Keratinocyte (primary cell): ENCODE data around the gene KRT23. TPM values are rescaled to one million over a fixed set of nuclear protein-coding genes. Genes with fewer than 3 reads are reported as not detected.

Experiments
- DNase-seq: peaks from one replicate; pipeline ENCODE4 v3.0.0-alpha.2; 2011; ENCODE audit warnings: low read depth, missing footprints, low spot score
- FAIRE-seq: peaks from 2 replicates; lab custom pipeline; 2011; peaks lifted over from hg19 to GRCh38; lab: Jason Lieb, UNC
- H2AFZ ChIP-seq: 2 replicates; pipeline ENCODE4 v1.6.0; 2012; ENCODE audit warnings: low read length, control low read depth, inconsistent platforms; ENCODE audit not compliant: control insufficient read depth
- H3K27ac ChIP-seq: 2 replicates; pipeline ENCODE4 v1.5.1; 2011; ENCODE audit warnings: low read length; ENCODE audit not compliant: control insufficient read depth, insufficient read depth
- H3K27me3 ChIP-seq: 3 replicates; pipeline ENCODE4 v1.6.0; 2011; ENCODE audit warnings: low read length; ENCODE audit not compliant: control insufficient read depth, insufficient read depth; ENCODE audit errors: extremely low read depth
- H3K36me3 ChIP-seq, 2 experiments: 2 replicates in 1 of 2; 3 replicates in 1 of 2; pipeline ENCODE4 v1.5.1; 2011; ENCODE audit warnings: low read length in 2 of 2, mild to moderate bottlenecking in 1 of 2; ENCODE audit not compliant: control insufficient read depth in 2 of 2, insufficient read depth in 2 of 2; ENCODE audit errors: extremely low read depth in 1 of 2
- H3K4me1 ChIP-seq: 3 replicates; pipeline ENCODE4 v1.5.1; 2011; ENCODE audit warnings: low read length; ENCODE audit not compliant: control insufficient read depth, insufficient read depth; ENCODE audit errors: extremely low read depth
- H3K4me2 ChIP-seq: 3 replicates; pipeline ENCODE4 v1.6.0; 2011; ENCODE audit warnings: low read depth, low read length; ENCODE audit not compliant: control insufficient read depth, insufficient read depth; ENCODE audit errors: extremely low read depth
- H3K4me3 ChIP-seq, 3 experiments: fragments of 200-600 bp in 1 of 3; sonication (generic) in 1 of 3; 2 replicates in 2 of 3; 3 replicates in 1 of 3; pipeline ENCODE4 v1.5.1; 2011 to 2016; ENCODE audit warnings: low read length in 3 of 3, mild to moderate bottlenecking in 3 of 3, control low read depth in 2 of 3, inconsistent platforms in 1 of 3, low read depth in 1 of 3, mixed read lengths in 1 of 3, mixed run types in 1 of 3, moderate library complexity in 1 of 3; ENCODE audit not compliant: control insufficient read depth in 2 of 3, insufficient read depth in 2 of 3; ENCODE audit errors: extremely low read depth in 1 of 3
- H3K79me2 ChIP-seq: 2 replicates; pipeline ENCODE4 v1.6.0; 2012; ENCODE audit warnings: low read length; ENCODE audit not compliant: control insufficient read depth, insufficient read depth
- H3K9ac ChIP-seq: 3 replicates; pipeline ENCODE4 v1.6.0; 2011; ENCODE audit warnings: low read length; ENCODE audit not compliant: control insufficient read depth, insufficient read depth; ENCODE audit errors: extremely low read depth
- H3K9me1 ChIP-seq: 3 replicates; pipeline ENCODE4 v1.6.0; 2011; ENCODE audit warnings: low read length; ENCODE audit not compliant: control insufficient read depth, insufficient read depth; ENCODE audit errors: extremely low read depth
- H3K9me3 ChIP-seq: 2 replicates; pipeline ENCODE4 v1.5.1; 2012; ENCODE audit warnings: low read depth, low read length; ENCODE audit not compliant: control insufficient read depth
- H4K20me1 ChIP-seq: 3 replicates; pipeline ENCODE4 v1.6.0; 2011; ENCODE audit warnings: low read length; ENCODE audit not compliant: control insufficient read depth, insufficient read depth; ENCODE audit errors: extremely low read depth
- EZH2 ChIP-seq: IDR thresholded peaks from one replicate; pipeline ENCODE4 v1.6.1; 2012; ENCODE audit warnings: inconsistent platforms, mild to moderate bottlenecking, low read length, moderate library complexity
- dilution Hi-C: fragments of 300-500 bp; cut with MboI; formaldehyde crosslinking; loops from one replicate; pipeline ENCODE4 v1.7.0; 2020; ENCODE audit warnings: low sequenced_read_pairs; ENCODE audit not compliant: extremely low pct_ligation_motif_present
- polyA plus RNA-seq, 5 experiments: library from polyadenylated mRNA; depleted of rRNA in 3 of 5; stranded (reverse) in 3 of 5; stranded (forward) in 1 of 5; unstranded in 1 of 5; fragments of >200 nt; gene quantifications; 1 replicate in 1 of 5; 2 replicates in 3 of 5; 3 replicates in 1 of 5; pipeline versions ENCODE4 v1.2.1 to v1.2.3, GENCODE V29; 2011 to 2012; ENCODE audit warnings: missing spikeins in 2 of 5, low read depth in 1 of 5, low replicate concordance in 1 of 5
- TF ChIP-seq, protein P1 (sequence below), 3 experiments: IDR thresholded peaks in 1 of 3; conservative IDR thresholded peaks in 1 of 3; optimal IDR thresholded peaks in 1 of 3; 2 replicates in 2 of 3; 3 replicates in 1 of 3; pipeline versions ENCODE3 to v1.5.1; 2011; ENCODE audit warnings: low read length in 3 of 3, mild to moderate bottlenecking in 3 of 3, moderate library complexity in 2 of 3, control low read depth in 1 of 3, inconsistent platforms in 1 of 3; ENCODE audit not compliant: insufficient read depth in 2 of 3; ENCODE audit errors: extremely low read depth in 1 of 3

The KRT23 gene
- polyA plus RNA-seq, 1 donor (not counting 4 experiments of a cell fraction or from before 2014, with no cell fraction given), result 8.2 TPM

GRCh38 chr17:40956401-40957254, 19.2 kb upstream of the KRT23 start:
- Histone ChIP-seq H3K9me1 (no peaks in the 10 kb centered on the region), H4K20me1 (no peaks in the 10 kb centered on the region), H3K9ac (peak overlapping the region; percentile 30), H3K27ac (peak overlapping the region; percentile 80), H2AFZ (no peak overlapping the region), H3K4me2 (peak overlapping the region; percentile 63), H3K27me3 (no peaks in the 10 kb centered on the region), H3K79me2 (no peaks in the 10 kb centered on the region), H3K36me3 (no peaks in the 10 kb centered on the region), H3K4me3 (no peak overlapping the region), H3K4me1 (peaks cover 66% of the 10 kb centered on the region), H3K9me3 (no peaks in the 10 kb centered on the region)
- peak; percentile 98 for FAIRE-seq
- DNase-seq, result peak; percentile 93
- TF ChIP-seq, protein P1, sequence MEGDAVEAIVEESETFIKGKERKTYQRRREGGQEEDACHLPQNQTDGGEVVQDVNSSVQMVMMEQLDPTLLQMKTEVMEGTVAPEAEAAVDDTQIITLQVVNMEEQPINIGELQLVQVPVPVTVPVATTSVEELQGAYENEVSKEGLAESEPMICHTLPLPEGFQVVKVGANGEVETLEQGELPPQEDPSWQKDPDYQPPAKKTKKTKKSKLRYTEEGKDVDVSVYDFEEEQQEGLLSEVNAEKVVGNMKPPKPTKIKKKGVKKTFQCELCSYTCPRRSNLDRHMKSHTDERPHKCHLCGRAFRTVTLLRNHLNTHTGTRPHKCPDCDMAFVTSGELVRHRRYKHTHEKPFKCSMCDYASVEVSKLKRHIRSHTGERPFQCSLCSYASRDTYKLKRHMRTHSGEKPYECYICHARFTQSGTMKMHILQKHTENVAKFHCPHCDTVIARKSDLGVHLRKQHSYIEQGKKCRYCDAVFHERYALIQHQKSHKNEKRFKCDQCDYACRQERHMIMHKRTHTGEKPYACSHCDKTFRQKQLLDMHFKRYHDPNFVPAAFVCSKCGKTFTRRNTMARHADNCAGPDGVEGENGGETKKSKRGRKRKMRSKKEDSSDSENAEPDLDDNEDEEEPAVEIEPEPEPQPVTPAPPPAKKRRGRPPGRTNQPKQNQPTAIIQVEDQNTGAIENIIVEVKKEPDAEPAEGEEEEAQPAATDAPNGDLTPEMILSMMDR (optimal IDR thresholded peaks at IDR 0.05 in 1 of 3, IDR thresholded peaks at IDR 0.05 in 1 of 3, conservative IDR thresholded peaks at IDR 0.05 in 1 of 3; ENCODE audit: extremely low read depth in 1 of 3, insufficient read depth in 2 of 3, low read length in 3 of 3), result no peak
- TF ChIP-seq EZH2, result no peak
- dilution Hi-C loops, result no loop called here

- dilution Hi-C loops, result no loop called here
- H2AFZ ChIP-seq, result no peak overlapping the region
- H3K9me1 ChIP-seq, result no peaks in the 10 kb centered on the region
- no peaks in the 10 kb centered on the region for H4K20me1 ChIP-seq
- H3K27ac ChIP-seq, result peak overlapping the region; percentile 82
- H3K79me2 ChIP-seq, result no peaks in the 10 kb centered on the region
- TF ChIP-seq, protein P1 (optimal IDR thresholded peaks at IDR 0.05 in 1 of 3, IDR thresholded peaks at IDR 0.05 in 1 of 3, conservative IDR thresholded peaks at IDR 0.05 in 1 of 3; ENCODE audit: extremely low read depth in 1 of 3, insufficient read depth in 2 of 3, low read length in 3 of 3), result no peak
- no peak for TF ChIP-seq EZH2
- no peak overlapping the region for H3K4me3 ChIP-seq
- H3K4me2 ChIP-seq, result peak overlapping the region; percentile 55
- no peaks in the 10 kb centered on the region for H3K36me3 ChIP-seq
- DNase-seq (peak; percentile 55), FAIRE-seq (peak; percentile 81)
- no peaks in the 10 kb centered on the region for H3K9me3 ChIP-seq
- H3K4me1 ChIP-seq, result peaks cover 58% of the 10 kb centered on the region
- no peaks in the 10 kb centered on the region for H3K27me3 ChIP-seq
- H3K9ac ChIP-seq, result peak overlapping the region; percentile 42
These were observed 16.4 kb upstream of the KRT23 start for GRCh38 chr17:40953881-40954280.
